Prostate gland (tissue), 2 donors: ENCODE results near the gene ABO. TPM values are rescaled to one million over a fixed set of nuclear protein-coding genes. Genes with fewer than 3 reads are reported as not detected.
"Not testable (repeated sequence)": the region's sequence is repeated elsewhere in the genome, so short reads cannot be mapped to it uniquely, and the experiment has no call there.

ENCODE experiments used
- DNase-seq: peaks from one replicate; pipeline ENCODE4 v3.0.0-alpha.2; 2019; ENCODE audit warnings: low spot score
- H3K27ac ChIP-seq, 2 donors: fragments of 200-600 bp; sonication (generic); 2 replicates each; pipeline ENCODE4 v1.5.1; 2017 to 2019
- H3K27me3 ChIP-seq: fragments of 200-600 bp; sonication (generic); replicated peaks from 2 replicates; pipeline ENCODE4 v1.5.1; 2019; ENCODE audit not compliant: insufficient read depth
- H3K36me3 ChIP-seq, 2 donors: fragments of 200-600 bp; sonication (generic); 1 replicate in 1 of 2; 2 replicates in 1 of 2; pipeline versions ENCODE4 v1.5.1 to v1.8.1; 2017 to 2019
- H3K4me1 ChIP-seq: fragments of 200-600 bp; sonication (generic); replicated peaks from 2 replicates; pipeline ENCODE4 v1.5.1; 2019
- H3K4me3 ChIP-seq, 2 donors: fragments of 200-600 bp; sonication (generic); 2 replicates each; pipeline ENCODE4 v1.5.1; 2017 to 2019
- H3K9me3 ChIP-seq: fragments of 200-600 bp; sonication (generic); 2 replicates; pipeline ENCODE4 v1.5.1; 2017
- POLR2A ChIP-seq: fragments of 450-650 bp; IDR thresholded peaks from one replicate; pipeline ENCODE4 v1.6.1; 2016; ENCODE audit warnings: antibody characterized with exemption, mild to moderate bottlenecking
- POLR2AphosphoS5 ChIP-seq: sonication (generic); formaldehyde crosslinking; IDR thresholded peaks from one replicate; pipeline ENCODE4 v1.6.1; 2017; ENCODE audit warnings: antibody characterized with exemption
- whole genome bisulfite sequencing: methylation state at CpG from one replicate; pipeline ENCODE4 v1.1.5; 2018; 5-methylcytosine and 5-hydroxymethylcytosine counted together
- intact Hi-C: fragments of 100-400 bp; cut with DNase I; formaldehyde crosslinking; loops from one replicate; pipeline ENCODE4 v1.14.2; 2022
- total RNA-seq, 2 donors: library from RNA; depleted of rRNA; stranded (reverse); fragments of >200 nt; gene quantifications; one replicate each; pipeline ENCODE4 v1.1.0, GENCODE V29; 2016
- TF ChIP-seq, protein P1 (sequence below), 4 experiments: fragments of 200-600 bp in 2 of 4; fragments of 450-650 bp in 2 of 4; sonication (generic) in 2 of 4; IDR thresholded peaks; 1 replicate in 3 of 4; 2 replicates in 1 of 4; pipeline ENCODE4 v1.5.1; 2016 to 2019; ENCODE audit warnings: antibody characterized with exemption in 4 of 4, mild to moderate bottlenecking in 2 of 4, moderate library complexity in 2 of 4

ABO gene
- total RNA-seq, 2 donors from 2014 or later, result 3.5 to 14.8 TPM

GRCh38 chr9:133290751-133291302 lies 15.8 kb upstream of the ABO start:
- no peaks in the 10 kb centered on the region for H3K4me1 ChIP-seq
- WGBS, result 89% methylated on average over 2 of the region's 2 CpGs
- H3K36me3 ChIP-seq, result no peaks in the 10 kb centered on the region
- no peak for DNase-seq
- no peak overlapping the region for H3K27ac ChIP-seq
- no peaks in the 10 kb centered on the region for H3K27me3 ChIP-seq
- no peaks in the 10 kb centered on the region for H3K9me3 ChIP-seq
- TF ChIP-seq POLR2AphosphoS5 (no peak), POLR2A (no peak)
- TF ChIP-seq, protein P1, sequence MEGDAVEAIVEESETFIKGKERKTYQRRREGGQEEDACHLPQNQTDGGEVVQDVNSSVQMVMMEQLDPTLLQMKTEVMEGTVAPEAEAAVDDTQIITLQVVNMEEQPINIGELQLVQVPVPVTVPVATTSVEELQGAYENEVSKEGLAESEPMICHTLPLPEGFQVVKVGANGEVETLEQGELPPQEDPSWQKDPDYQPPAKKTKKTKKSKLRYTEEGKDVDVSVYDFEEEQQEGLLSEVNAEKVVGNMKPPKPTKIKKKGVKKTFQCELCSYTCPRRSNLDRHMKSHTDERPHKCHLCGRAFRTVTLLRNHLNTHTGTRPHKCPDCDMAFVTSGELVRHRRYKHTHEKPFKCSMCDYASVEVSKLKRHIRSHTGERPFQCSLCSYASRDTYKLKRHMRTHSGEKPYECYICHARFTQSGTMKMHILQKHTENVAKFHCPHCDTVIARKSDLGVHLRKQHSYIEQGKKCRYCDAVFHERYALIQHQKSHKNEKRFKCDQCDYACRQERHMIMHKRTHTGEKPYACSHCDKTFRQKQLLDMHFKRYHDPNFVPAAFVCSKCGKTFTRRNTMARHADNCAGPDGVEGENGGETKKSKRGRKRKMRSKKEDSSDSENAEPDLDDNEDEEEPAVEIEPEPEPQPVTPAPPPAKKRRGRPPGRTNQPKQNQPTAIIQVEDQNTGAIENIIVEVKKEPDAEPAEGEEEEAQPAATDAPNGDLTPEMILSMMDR (IDR thresholded peaks at IDR 0.05), result no peak
- intact Hi-C loops, result no loop called here
- no peak overlapping the region for H3K4me3 ChIP-seq

- WGBS, result 36% methylated on average over 2 of the region's 2 CpGs
- intact Hi-C loops, result no loop called here
- Histone ChIP-seq H3K36me3 (no peaks in the 10 kb centered on the region), H3K27ac (no peak overlapping the region), H3K9me3 (no peaks in the 10 kb centered on the region), H3K4me1 (no peaks in the 10 kb centered on the region), H3K4me3 (no peak overlapping the region), H3K27me3 (no peaks in the 10 kb centered on the region)
- TF ChIP-seq POLR2AphosphoS5, result no peak
- no peak for TF ChIP-seq POLR2A
- TF ChIP-seq, protein P1 (IDR thresholded peaks at IDR 0.05), result no peak
- no peak for DNase-seq
These were observed 11.5 kb upstream of the ABO start for GRCh38 chr9:133286523-133286922.

DNA sequence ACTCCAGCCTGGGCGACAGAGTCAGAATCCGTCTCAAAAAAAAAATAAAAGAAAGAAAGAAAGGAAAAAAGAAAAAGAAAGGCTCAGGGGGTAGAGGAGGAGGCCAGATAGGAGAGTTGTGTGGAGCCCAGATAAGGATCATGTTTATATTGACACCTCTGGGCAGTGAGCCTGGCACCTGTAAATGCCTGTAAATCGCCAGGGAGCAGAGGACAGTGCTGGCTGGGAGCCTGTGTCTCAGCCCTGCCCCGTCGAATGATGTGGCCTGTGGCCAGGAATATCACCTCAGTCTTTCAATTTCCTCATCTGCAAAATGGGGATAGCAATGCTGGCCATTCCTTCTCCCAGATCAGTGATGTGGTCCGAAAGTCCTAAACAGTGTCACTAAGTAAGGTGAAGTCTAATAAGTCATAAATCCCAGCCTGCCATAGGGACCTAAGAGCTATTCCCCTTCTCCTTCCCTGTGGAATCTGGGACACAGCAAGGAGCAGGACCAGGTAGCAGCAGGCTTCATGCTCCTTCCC lies 10.3 kb upstream of the ABO start:
- 64% methylated on average over 6 of the region's 6 CpGs for WGBS
- no peaks in the 10 kb centered on the region for H3K9me3 ChIP-seq
- H3K4me3 ChIP-seq, result no peak overlapping the region
- H3K4me1 ChIP-seq, result no peaks in the 10 kb centered on the region
- no peak for TF ChIP-seq POLR2A
- TF ChIP-seq POLR2AphosphoS5, result no peak
- TF ChIP-seq, protein P1 (IDR thresholded peaks at IDR 0.05), result no peak
- DNase-seq, result no peak
- H3K27me3 ChIP-seq, result no peaks in the 10 kb centered on the region
- H3K36me3 ChIP-seq, result no peaks in the 10 kb centered on the region
- no peak overlapping the region for H3K27ac ChIP-seq
- intact Hi-C loops, result no loop called here

DNA sequence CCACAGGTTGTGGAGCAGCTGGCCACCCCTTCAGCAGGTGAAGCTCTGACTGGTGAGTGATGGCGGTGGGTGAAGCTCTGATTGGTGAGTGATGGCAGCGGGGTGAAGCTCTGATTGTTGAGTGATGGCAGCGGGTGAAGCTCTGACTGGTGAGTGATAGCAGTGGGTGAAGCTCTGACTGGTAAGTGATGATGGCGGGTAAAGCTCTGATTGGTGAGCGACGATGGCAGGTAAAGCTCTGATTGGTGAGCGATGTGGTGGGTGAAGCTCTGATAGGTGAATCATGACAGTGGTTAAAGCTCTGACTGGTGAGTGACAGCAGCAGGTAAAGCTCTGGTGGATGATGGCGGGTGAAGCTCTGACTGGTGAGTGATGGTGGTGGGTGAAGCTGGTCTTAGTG lies 9.4 kb upstream of the ABO start:
- Histone ChIP-seq H3K9me3 (no peaks in the 10 kb centered on the region), H3K4me3 (no peak overlapping the region), H3K27me3 (no peaks in the 10 kb centered on the region), H3K27ac (no peak overlapping the region), H3K4me1 (no peaks in the 10 kb centered on the region), H3K36me3 (no peaks in the 10 kb centered on the region)
- TF ChIP-seq POLR2AphosphoS5 (no peak), POLR2A (no peak)
- TF ChIP-seq, protein P1 (IDR thresholded peaks at IDR 0.05), result no peak
- intact Hi-C loops, result no loop called here
- WGBS, result 91% methylated on average over 8 of the region's 8 CpGs
- no peak for DNase-seq

DNA sequence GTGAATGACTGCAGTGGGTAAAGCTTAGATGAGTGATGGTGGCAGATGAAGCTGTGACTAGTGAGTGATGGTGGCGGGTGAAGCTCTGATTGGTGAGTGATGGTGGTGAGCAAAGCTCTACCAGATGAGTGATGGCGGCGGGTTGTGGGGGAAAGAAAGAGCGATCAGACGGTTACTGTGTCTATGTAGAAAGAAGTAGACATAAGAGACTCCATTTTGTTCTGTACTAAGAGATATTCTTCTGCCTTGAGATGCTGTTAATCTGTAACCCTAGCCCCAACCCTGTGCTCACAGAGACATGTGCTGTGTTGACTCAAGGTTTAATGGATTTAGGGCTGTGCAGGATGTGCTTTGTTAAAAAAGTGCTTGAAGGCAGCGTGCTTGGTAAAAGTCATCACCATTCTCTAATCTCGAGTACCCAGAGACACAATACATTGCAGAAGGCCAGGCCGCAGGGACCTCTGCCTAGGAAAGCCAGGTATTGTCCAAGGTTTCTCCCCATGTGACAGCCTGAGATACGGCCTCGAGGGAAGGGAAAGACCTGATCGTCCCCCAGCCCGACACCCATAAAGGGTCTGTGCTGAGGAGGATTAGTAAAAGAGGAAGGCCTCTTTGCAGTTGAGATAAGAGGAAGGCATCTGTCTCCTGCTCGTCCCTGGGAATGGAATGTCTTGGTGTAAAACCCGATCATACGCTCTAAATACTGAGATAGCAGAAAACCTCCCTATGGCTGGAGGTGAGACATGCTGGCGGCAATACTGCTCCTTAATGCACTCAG lies 8.4 kb upstream of the ABO start:
- H3K27me3 ChIP-seq, H3K4me1 ChIP-seq, intact Hi-C loops, H3K36me3 ChIP-seq, DNase-seq, H3K4me3 ChIP-seq, H3K9me3 ChIP-seq, H3K27ac ChIP-seq: not testable (repeated sequence)
- WGBS, result 58% methylated on average over 16 of the region's 16 CpGs
